ENCODE measurements around the gene ADAMTS19.

The ADAMTS19 gene

DNA sequence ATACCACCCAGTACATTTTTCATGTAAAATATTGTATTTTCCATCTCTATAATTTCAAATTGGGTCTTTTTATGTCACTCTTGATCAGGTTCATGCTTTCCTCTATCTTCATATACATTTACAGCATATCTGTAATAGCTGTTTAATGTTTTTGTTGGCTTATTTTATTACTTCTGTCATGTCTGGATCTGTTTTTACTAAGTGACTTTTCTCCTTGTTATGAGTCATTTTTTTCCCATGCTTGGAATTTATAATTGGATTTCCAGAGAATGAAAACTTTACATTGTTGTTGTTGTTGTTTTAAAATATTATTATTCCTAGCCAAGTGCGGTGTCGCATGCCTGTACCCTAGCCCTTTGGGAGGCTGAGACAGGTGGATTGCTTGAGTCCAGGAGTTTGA, 5.6 kb upstream of the ADAMTS19 start:
- Mint-ChIP-seq H3K9me3 (peaks cover 6% of the 10 kb centered on the region), H3K4me1 (no peaks in the 10 kb centered on the region), H3K27me3 (peaks cover 14% of the 10 kb centered on the region), H3K4me3 (no peak overlapping the region), H3K36me3 (no peaks in the 10 kb centered on the region), H3K27ac (no peak overlapping the region)

DNA sequence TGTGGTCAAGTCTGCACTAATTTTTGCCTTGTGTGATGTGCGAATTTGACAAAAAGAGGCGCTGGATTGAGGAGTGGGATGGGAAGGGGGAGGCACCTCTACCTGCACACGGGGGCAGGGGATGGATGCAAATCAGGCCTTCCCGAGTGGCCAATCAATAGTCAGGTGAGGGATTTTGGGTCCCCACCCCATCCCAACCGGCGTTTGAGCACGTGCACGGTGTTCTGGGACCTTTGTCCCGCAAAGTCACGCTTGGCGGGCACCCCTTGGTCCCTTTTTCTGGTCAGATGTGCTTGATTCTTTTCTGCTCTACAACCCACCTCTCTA, 685 bp upstream of the ADAMTS19 start:
- no peaks in the 10 kb centered on the region for H3K9me3 Mint-ChIP-seq
- no peak overlapping the region for H3K27ac Mint-ChIP-seq
- peaks cover 6% of the 10 kb centered on the region for H3K4me1 Mint-ChIP-seq
- H3K4me3 Mint-ChIP-seq = no peak overlapping the region
- H3K27me3 Mint-ChIP-seq = peaks cover 39% of the 10 kb centered on the region
- no peaks in the 10 kb centered on the region for H3K36me3 Mint-ChIP-seq

DNA sequence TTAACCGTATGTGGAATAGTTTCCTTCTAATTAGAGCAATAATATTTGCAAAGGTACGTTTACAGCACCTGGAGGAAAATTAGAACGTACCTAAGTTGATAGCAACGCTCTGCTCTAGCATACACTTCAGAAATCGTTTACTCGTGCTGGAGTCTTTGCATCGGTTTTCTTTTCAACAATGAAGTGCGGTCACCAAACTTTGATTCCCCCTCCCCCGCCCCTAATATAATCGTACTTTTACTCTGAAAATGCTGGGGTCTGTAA, 506 bp downstream of the ADAMTS19 start:
- Mint-ChIP-seq H3K4me1 (peaks cover 6% of the 10 kb centered on the region), H3K36me3 (no peaks in the 10 kb centered on the region), H3K4me3 (peak overlapping the region; percentile 11), H3K27me3 (peaks cover 41% of the 10 kb centered on the region), H3K9me3 (no peaks in the 10 kb centered on the region), H3K27ac (no peak overlapping the region)

DNA sequence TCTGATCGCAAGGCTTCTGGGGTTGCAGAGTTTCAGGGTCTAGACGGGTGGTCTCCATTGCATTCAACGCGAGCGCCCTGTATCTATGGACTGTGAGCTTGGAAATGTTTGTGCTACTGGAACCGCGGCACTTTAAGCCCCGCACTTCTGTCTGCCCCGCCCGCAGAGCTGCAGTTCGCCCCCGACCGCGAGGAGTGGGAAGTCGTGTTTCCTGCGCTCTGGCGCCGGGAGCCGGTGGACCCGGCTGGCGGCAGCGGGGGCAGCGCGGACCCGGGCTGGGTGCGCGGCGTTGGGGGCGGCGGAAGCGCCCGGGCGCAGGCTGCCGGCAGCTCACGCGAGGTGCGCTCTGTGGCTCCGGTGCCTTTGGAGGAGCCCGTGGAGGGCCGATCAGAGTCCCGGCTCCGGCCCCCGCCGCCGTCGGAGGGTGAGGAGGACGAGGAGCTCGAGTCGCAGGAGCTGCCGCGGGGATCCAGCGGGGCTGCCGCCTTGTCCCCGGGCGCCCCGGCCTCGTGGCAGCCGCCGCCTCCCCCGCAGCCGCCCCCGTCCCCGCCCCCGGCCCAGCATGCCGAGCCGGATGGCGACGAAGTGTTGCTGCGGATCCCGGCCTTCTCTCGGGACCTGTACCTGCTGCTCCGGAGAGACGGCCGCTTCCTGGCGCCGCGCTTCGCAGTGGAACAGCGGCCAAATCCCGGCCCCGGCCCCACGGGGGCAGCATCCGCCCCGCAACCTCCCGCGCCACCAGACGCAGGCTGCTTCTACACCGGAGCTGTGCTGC, 1.0 kb downstream of the ADAMTS19 start:
- no peak overlapping the region for H3K4me3 Mint-ChIP-seq
- peaks cover 41% of the 10 kb centered on the region for H3K27me3 Mint-ChIP-seq
- no peaks in the 10 kb centered on the region for H3K36me3 Mint-ChIP-seq
- H3K4me1 Mint-ChIP-seq = peaks cover 6% of the 10 kb centered on the region
- no peaks in the 10 kb centered on the region for H3K9me3 Mint-ChIP-seq
- H3K27ac Mint-ChIP-seq = no peak overlapping the region

DNA sequence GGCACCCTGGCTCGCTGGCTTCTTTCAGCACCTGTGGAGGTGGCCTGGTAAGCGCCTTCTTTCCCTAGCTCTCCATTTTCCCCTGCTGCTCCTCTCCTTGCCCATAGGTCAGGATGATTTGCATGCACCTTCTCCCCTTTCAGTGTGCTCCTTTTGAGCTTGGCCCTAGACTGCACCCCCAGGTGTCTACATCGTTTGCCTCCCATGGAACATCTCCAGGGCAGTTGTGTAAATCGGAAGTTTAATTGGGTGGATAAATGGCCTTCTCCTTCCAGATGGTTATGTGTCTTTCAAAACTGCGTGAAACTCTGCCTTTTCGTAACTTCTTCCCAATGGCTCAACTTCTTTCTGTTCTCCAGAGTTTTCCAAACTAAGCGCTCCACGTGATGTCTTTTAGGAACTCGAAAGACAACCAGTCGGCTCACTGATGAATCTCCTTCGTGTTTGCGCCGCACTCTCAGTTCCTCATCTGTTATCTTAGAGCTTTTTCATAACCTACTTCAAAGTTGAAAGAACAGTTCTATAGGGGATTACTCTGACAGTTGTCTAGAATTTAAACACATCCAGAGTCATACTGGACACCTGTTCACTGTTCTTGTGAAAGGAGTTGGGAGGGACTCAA, 1.7 kb downstream of the ADAMTS19 start:
- Mint-ChIP-seq H3K36me3 (no peaks in the 10 kb centered on the region), H3K9me3 (no peaks in the 10 kb centered on the region), H3K4me3 (peak overlapping the region; percentile 6), H3K27ac (no peak overlapping the region), H3K4me1 (peaks cover 6% of the 10 kb centered on the region), H3K27me3 (peaks cover 41% of the 10 kb centered on the region)

DNA sequence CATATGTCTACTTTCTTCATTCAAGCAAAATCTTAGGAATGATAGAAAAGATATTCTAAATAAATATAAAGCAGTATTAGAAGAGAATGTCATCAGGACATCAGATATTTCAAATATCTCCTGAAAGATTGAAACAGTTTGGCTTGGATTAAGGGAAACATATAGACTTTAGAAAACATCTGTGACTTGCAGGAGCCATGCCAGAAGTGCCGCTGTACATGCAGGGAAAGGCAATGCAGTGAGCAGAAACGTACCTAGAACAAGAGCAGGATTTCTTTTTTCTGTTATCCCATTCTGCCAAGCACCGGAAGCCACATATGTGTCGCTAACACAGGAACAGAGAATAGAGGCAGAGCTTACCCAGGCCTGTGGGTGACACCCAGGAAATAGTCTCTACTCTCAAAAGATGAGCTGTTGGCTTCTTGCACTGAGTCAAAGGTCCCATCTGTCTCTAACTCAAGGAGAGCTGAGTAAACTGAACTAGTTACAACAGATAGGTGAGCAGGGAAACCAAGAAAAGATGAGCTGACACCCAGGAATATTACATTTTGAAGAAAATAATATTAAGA, 5.8 kb downstream of the ADAMTS19 start:
- Mint-ChIP-seq H3K9me3 (no peaks in the 10 kb centered on the region), H3K4me3 (no peak overlapping the region), H3K4me1 (peaks cover 6% of the 10 kb centered on the region), H3K27ac (no peak overlapping the region), H3K36me3 (no peaks in the 10 kb centered on the region), H3K27me3 (peaks cover 20% of the 10 kb centered on the region)

DNA sequence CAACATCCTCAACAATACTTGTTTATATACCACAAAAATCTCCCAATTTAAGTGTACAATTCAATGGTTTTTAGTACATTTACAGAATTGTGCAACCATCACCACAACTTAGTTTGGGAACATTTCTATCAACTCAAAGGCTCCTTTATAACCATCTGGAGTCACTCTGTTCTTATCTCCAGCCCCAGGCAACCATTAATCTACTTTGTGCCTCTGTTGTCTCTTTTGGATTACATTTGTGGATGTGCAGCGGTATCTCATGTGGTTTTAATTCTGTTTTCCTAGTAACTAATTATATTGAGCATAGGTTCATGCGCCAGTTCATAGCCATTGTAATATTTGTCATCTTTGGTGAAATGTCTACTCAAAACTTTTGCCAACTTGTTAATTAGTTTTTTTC, 14.4 kb downstream of the ADAMTS19 start:
- H3K36me3 Mint-ChIP-seq = no peaks in the 10 kb centered on the region
- no peak overlapping the region for H3K4me3 Mint-ChIP-seq
- no peaks in the 10 kb centered on the region for H3K4me1 Mint-ChIP-seq
- H3K27me3 Mint-ChIP-seq = no peaks in the 10 kb centered on the region
- no peak overlapping the region for H3K27ac Mint-ChIP-seq
- peaks cover 4% of the 10 kb centered on the region for H3K9me3 Mint-ChIP-seq

DNA sequence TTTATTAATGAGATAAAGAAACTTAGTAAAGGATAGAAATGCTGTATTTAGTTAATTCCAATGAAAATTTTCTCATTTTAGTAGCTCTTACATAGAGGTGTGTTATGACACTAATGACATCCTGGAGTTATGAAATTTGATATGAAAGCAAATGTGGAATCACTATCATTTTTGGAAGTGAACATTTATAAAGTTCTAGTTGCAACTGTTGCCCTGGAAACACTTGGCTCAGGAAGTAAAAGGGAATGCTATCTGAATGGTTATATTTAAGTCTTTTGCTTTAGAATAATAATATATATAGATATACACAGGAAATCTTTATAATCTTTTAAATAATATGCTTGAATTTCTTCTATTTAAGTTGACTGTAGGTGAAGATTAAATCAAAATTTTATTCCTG, 16.7 kb downstream of the ADAMTS19 start:
- H3K27ac Mint-ChIP-seq = no peak overlapping the region
- H3K27me3 Mint-ChIP-seq = no peaks in the 10 kb centered on the region
- H3K4me1 Mint-ChIP-seq = no peaks in the 10 kb centered on the region
- peaks cover 4% of the 10 kb centered on the region for H3K9me3 Mint-ChIP-seq
- H3K36me3 Mint-ChIP-seq = no peaks in the 10 kb centered on the region
- no peak overlapping the region for H3K4me3 Mint-ChIP-seq

DNA sequence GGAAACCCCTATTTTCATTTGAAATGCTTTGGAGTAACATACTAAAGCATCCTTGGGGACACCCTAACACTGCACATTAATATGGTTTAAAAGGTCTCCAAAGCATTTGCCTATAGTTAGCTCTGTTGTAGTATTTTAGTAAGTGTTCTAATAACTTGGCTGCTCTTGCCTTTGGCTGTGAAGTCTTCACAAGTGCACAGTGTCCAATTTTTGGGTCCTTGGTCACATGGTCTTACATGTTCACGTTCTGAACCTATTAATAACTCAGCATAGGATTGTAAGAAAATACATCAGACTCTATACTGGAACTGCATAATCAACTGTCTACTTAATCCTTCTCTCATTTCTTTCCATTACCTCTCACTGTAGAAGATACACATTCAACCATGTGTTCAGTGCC, 17.4 kb downstream of the ADAMTS19 start:
- Mint-ChIP-seq H3K9me3 (peaks cover 4% of the 10 kb centered on the region), H3K27me3 (no peaks in the 10 kb centered on the region), H3K4me1 (no peaks in the 10 kb centered on the region), H3K36me3 (no peaks in the 10 kb centered on the region), H3K27ac (no peak overlapping the region), H3K4me3 (no peak overlapping the region)

DNA sequence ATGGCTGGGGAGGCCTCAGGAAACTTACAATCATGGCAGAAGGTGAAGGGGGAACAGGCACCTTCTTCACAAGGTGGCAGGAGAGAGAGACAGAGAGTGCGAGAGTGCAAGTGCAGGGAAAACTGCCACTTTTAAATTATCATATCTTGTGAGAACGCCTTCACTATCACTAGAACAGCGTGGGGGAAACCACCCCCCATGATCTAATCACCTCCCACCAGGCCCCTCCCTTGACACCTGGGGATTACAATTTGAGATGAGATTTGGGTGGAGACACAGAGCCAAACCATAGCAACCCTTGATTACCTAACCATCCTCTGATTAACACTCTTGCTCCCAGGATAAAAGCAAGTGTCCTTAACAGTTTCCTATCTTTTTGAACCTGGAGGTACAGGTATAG, 21.1 kb downstream of the ADAMTS19 start:
- Mint-ChIP-seq H3K4me1 (no peaks in the 10 kb centered on the region), H3K4me3 (no peak overlapping the region), H3K9me3 (peaks cover 4% of the 10 kb centered on the region), H3K27me3 (no peaks in the 10 kb centered on the region), H3K36me3 (no peaks in the 10 kb centered on the region), H3K27ac (no peak overlapping the region)

DNA sequence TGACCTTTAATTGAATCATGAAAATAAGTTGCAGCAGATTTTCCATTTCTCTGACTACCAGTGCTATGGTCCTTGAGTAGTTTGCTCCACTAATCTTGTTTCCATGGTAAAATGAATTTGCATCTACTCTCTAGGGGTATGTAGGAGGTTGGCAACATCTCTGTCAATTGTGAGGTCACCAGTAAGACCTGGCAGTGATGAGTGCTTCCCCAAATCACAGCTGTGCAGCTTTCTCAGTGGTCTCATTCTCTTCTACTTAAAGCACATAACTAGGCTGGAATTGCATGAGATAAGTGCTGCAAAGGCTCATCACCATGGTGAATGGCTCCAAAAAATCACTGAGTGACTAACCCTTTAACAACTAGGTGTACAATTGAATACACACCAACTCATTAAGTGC, 36.3 kb downstream of the ADAMTS19 start:
- no peaks in the 10 kb centered on the region for H3K27me3 Mint-ChIP-seq
- no peaks in the 10 kb centered on the region for H3K36me3 Mint-ChIP-seq
- H3K4me3 Mint-ChIP-seq = no peak overlapping the region
- H3K4me1 Mint-ChIP-seq = no peaks in the 10 kb centered on the region
- H3K9me3 Mint-ChIP-seq = peaks cover 11% of the 10 kb centered on the region
- no peak overlapping the region for H3K27ac Mint-ChIP-seq

DNA sequence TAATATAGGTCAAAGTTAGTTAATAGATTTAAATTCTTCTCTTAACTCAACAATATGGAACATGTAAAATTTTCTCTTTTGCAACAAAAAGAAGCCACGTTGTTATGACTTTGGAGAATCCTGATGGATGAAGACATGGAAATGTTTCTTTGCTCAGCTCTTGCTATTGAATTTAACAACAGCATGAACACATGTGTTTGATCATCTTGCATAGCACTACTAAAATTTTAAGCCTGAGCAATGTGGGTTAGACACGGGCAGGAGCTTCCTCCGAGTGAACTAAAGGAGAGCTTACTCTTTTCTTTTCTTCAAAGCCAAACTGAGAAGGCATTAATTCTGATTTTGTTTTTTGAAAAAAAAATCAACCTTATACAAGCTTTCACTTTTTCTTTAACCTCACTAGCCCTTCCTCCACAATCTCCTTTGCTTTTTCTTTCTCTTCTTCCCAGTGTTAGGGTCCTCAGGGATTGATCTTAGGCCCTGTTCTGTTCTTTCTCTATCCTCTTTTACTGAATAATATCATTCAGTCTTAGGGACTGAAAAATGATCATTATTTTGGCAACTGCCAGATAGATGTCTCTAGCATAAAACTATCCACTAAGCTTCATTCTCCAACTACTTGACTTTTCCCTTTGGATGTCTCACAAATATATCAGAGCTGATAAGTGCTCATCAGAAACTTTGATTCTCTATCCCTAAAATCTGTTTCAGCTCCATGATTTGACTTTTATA, 36.9 kb downstream of the ADAMTS19 start:
- Mint-ChIP-seq H3K27me3 (no peaks in the 10 kb centered on the region), H3K4me1 (no peaks in the 10 kb centered on the region), H3K4me3 (no peak overlapping the region), H3K36me3 (no peaks in the 10 kb centered on the region), H3K27ac (no peak overlapping the region), H3K9me3 (peaks cover 11% of the 10 kb centered on the region)

DNA sequence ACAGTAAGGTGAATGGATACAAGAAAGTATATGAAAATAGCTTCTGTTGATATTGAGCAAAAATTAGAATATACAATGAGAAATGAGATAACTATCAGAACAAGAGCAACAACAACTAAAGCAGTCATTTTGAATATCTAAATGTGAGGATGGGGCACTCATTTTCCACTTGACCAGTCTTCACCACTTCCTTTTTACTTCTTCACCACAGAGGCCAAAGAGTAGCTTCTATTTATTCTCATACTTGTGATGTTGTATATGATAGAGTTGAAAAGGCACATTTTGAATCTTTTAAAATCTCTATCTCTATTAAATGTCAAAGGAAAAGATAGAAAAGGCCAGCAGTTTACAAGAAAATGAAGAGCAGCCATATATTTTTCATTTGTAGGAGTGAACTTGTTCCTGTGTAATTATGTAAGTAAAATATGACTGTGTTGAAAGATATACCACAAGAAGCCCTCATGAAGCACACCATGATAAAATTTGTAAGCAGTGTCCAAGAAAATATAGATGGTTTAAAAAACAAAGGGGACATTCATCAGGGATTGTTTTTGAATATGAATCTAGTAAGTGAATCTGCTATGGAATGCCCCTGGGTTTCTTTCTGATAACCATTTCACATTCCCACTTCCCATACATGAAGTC, 39.2 kb downstream of the ADAMTS19 start:
- Mint-ChIP-seq H3K4me3 (no peak overlapping the region), H3K27me3 (no peaks in the 10 kb centered on the region), H3K9me3 (peaks cover 9% of the 10 kb centered on the region), H3K27ac (no peak overlapping the region), H3K36me3 (no peaks in the 10 kb centered on the region), H3K4me1 (no peaks in the 10 kb centered on the region)

DNA sequence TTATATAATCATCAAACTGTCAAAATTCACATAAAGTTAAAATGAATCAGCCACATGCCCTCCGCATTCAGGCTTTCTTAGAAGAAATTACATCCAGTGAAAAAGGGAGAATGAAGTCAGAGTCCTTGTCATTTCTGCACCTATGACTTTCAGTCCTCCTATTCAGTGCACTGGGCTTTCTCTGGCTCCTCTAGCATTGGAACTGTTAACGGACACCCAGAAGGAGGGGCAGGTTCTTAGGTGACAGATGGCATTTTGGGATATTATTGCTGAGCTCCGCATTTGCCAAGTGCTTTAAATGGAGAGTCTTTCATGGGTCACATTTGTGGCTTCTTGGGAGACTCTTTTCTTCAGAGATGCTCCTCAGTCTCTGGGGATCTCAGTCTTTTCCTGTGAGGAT, 40.0 kb downstream of the ADAMTS19 start:
- Mint-ChIP-seq H3K27ac (no peak overlapping the region), H3K4me3 (no peak overlapping the region), H3K4me1 (no peaks in the 10 kb centered on the region), H3K9me3 (peaks cover 4% of the 10 kb centered on the region), H3K27me3 (no peaks in the 10 kb centered on the region), H3K36me3 (no peaks in the 10 kb centered on the region)

DNA sequence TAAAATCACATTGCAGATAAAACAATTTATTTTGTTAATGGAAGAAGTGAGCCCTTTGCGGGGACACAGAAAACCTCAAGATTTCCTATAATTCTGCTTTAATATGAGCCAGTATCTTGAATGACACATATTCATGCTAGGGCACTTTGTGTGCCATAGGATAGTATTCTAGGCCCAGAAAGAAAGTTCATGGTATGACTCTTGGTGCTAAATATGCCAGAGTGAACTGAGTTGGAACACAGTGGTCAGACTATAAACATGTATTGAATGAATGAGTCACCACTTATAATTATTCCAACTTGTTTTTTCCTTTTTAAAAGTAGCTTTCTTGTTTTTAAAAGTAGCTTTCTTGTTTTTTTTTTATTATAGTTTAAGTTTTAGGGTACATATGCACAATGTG, 46.0 kb downstream of the ADAMTS19 start:
- Mint-ChIP-seq H3K4me1 (no peaks in the 10 kb centered on the region), H3K36me3 (no peaks in the 10 kb centered on the region), H3K9me3 (no peaks in the 10 kb centered on the region), H3K27ac (no peak overlapping the region), H3K27me3 (no peaks in the 10 kb centered on the region), H3K4me3 (no peak overlapping the region)

DNA sequence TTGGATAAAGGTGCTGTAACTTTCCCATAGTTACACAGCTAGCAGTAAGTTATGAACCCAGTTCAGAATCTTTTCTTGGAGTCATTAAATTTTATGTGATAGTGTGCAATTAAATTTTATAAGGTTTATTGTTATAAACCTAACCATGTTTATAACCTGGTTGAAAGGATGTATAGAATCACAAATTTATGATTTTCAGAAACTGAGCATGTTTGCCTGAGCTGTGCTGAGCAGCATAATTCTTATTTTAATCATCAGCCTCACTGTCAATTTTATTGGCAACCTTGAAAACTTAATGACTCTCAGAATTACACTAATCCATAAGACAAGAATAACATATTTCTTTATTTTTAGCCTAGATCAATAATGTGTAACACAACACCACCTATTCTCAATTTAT, 46.9 kb downstream of the ADAMTS19 start:
- Mint-ChIP-seq H3K4me1 (no peaks in the 10 kb centered on the region), H3K9me3 (no peaks in the 10 kb centered on the region), H3K36me3 (no peaks in the 10 kb centered on the region), H3K27me3 (no peaks in the 10 kb centered on the region), H3K4me3 (no peak overlapping the region), H3K27ac (no peak overlapping the region)
